ENCODE results near the gene AGMO. TPM values are rescaled to one million over a fixed set of nuclear protein-coding genes. Genes with fewer than 3 reads are reported as not detected.

Gene AGMO
- polyA plus RNA-seq, 2 of the 4 experiments (the other 2 are of a cell fraction): 2.6 to 7.9 TPM

DNA sequence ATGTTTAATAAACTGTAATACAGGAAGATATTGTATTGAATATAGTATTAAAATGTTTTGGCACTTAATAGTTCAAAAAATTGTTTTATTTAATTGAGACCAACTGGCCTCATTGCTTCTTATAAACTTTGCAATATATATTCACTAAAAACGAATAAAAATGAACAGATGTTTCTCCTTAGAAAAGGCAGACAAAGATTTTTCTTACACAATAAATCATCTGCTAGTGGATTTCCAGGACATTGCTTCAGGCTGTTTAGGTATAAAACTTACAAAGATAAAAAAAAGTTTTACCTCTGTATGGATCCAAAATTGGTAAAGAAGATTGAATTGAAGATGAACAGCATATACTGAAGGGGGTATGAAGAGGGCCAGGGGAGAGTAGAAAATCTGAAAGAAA lies 143.6 kb downstream of the AGMO start:
- 10% methylated on average over 1 of the region's 1 CpG for WGBS (ENCODE audit: missing lambda C conversion rate)
- FAIRE-seq: peak; percentile 32
- POLR2A ChIA-PET: no interaction called here

DNA sequence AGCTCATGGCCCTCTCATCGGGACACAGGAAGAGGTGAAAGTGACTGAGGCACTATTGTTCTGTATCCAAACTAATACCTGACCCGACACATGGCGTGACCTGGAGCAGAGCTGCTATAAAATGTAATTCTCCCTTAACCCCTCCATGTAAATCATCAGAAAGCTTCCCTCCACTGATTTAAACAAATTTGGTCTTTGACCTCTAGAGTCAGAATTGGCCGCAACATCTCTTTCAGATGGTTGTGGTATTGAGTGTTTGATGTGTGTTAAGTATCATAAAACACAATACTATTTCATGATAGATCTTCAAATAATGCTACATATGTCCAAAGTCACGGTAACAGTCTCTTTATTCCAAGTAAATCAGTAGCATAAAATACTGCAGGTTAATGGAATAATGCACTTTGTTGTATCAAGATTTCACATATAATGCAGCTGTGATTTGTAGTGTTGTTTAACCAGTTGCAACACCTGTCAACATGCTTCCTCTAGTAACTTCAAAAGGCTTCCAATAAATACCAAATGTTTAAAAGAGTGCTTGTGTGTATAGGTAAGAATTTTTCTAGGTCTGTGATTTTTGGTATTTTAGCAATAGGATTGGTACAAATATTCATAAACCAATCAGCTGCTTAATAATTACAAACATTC lies 144.3 kb downstream of the AGMO start:
- ATAC-seq (no peak), DNase-seq (ENCODE audit: low read depth in 1 of 2, low spot score in 1 of 2) (no peak), FAIRE-seq (peak; percentile 32)
- Histone ChIP-seq H3K4me3 (no peak overlapping the region), H3K9me3 (no peaks in the 10 kb centered on the region), H3K27ac (no peak overlapping the region), H3K4me2 (no peak overlapping the region), H3K4me1 (no peaks in the 10 kb centered on the region)
- CTCF ChIA-PET: no interaction called here
- 62% methylated on average over 5 of the region's 5 CpGs for WGBS (ENCODE audit: missing lambda C conversion rate)
- TF ChIP-seq BHLHE40 (IDR thresholded peaks at IDR 0.05; ENCODE audit: low read depth, low read length) (no peak), MAZ (IDR thresholded peaks at IDR 0.05; ENCODE audit: borderline replicate concordance, low read depth, low read length) (no peak), ZC3H11A (IDR thresholded peaks at IDR 0.05) (no peak), CEBPB (IDR thresholded peaks at IDR 0.05) (no peak), SREBF2 (IDR thresholded peaks at IDR 0.05) (no peak), CHD4 (IDR thresholded peaks at IDR 0.05; ENCODE audit: borderline replicate concordance) (no peak), HOXA7 (CRISPR knock-in tag; IDR thresholded peaks at IDR 0.05) (no peak), USF2 (IDR thresholded peaks at IDR 0.05) (no peak), MAX (IDR thresholded peaks at IDR 0.05) (no peak), EHF (CRISPR knock-in tag; IDR thresholded peaks at IDR 0.05) (no peak), RFX5 (IDR thresholded peaks at IDR 0.05) (no peak)
- POLR2A ChIA-PET: no interaction called here

More for the DNA sequence above, 143.6 kb downstream of the AGMO start:
- Histone ChIP-seq H3K27ac (no peak overlapping the region), H3K4me3 (no peak overlapping the region), H3K9me3 (no peaks in the 10 kb centered on the region), H3K4me2 (no peak overlapping the region), H3K4me1 (no peaks in the 10 kb centered on the region)
- TF ChIP-seq, protein P1, sequence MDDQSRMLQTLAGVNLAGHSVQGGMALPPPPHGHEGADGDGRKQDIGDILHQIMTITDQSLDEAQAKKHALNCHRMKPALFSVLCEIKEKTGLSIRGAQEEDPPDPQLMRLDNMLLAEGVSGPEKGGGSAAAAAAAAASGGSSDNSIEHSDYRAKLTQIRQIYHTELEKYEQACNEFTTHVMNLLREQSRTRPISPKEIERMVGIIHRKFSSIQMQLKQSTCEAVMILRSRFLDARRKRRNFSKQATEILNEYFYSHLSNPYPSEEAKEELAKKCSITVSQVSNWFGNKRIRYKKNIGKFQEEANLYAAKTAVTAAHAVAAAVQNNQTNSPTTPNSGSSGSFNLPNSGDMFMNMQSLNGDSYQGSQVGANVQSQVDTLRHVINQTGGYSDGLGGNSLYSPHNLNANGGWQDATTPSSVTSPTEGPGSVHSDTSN (IDR thresholded peaks at IDR 0.05): no peak
- no peak for TF ChIP-seq ESRRA (IDR thresholded peaks at IDR 0.05; ENCODE audit: borderline replicate concordance, low read length)
- no peak for TF ChIP-seq BHLHE40 (IDR thresholded peaks at IDR 0.05; ENCODE audit: low read depth, low read length)
- TF ChIP-seq EP300 (IDR thresholded peaks at IDR 0.05): no peak
- no peak for TF ChIP-seq HES2 (IDR thresholded peaks at IDR 0.05)
- no peak for TF ChIP-seq NR3C1 (IDR thresholded peaks at IDR 0.05)
- TF ChIP-seq ZNF302 (CRISPR knock-in tag; IDR thresholded peaks at IDR 0.05): no peak
- TF ChIP-seq POLR2A (IDR thresholded peaks at IDR 0.05; ENCODE audit: low read length): no peak
- no peak for TF ChIP-seq SMC3 (IDR thresholded peaks at IDR 0.05)
- TF ChIP-seq MAZ (IDR thresholded peaks at IDR 0.05; ENCODE audit: borderline replicate concordance, low read depth, low read length): no peak
- no peak for TF ChIP-seq HMGXB4 (CRISPR knock-in tag; IDR thresholded peaks at IDR 0.05; ENCODE audit: borderline replicate concordance)
- no peak for DNase-seq (ENCODE audit: low read depth in 1 of 2, low spot score in 1 of 2)
- CTCF ChIA-PET: no interaction called here
- ATAC-seq: no peak

- ChIA-PET CTCF (no interaction called here), POLR2A (no interaction called here)
- FAIRE-seq: no peak
- no peak for ATAC-seq
- H3K4me3 ChIP-seq: no peak overlapping the region
- TF ChIP-seq EHMT2 (IDR thresholded peaks at IDR 0.05; ENCODE audit: low read depth) (no peak), RNF2 (IDR thresholded peaks at IDR 0.05; ENCODE audit: borderline replicate concordance, low read depth) (no peak), EP300 (IDR thresholded peaks at IDR 0.05) (no peak), HDAC2 (IDR thresholded peaks at IDR 0.05) (no peak), BHLHE40 (IDR thresholded peaks at IDR 0.05; ENCODE audit: low read depth, low read length) (no peak)
- TF ChIP-seq, protein P2, sequence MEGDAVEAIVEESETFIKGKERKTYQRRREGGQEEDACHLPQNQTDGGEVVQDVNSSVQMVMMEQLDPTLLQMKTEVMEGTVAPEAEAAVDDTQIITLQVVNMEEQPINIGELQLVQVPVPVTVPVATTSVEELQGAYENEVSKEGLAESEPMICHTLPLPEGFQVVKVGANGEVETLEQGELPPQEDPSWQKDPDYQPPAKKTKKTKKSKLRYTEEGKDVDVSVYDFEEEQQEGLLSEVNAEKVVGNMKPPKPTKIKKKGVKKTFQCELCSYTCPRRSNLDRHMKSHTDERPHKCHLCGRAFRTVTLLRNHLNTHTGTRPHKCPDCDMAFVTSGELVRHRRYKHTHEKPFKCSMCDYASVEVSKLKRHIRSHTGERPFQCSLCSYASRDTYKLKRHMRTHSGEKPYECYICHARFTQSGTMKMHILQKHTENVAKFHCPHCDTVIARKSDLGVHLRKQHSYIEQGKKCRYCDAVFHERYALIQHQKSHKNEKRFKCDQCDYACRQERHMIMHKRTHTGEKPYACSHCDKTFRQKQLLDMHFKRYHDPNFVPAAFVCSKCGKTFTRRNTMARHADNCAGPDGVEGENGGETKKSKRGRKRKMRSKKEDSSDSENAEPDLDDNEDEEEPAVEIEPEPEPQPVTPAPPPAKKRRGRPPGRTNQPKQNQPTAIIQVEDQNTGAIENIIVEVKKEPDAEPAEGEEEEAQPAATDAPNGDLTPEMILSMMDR (IDR thresholded peaks at IDR 0.05): no peak
- WGBS (ENCODE audit: missing lambda C conversion rate): 28% methylated on average over 2 of the region's 2 CpGs
- no peak for DNase-seq (ENCODE audit: low read depth in 1 of 2, low spot score in 1 of 2)
- no peak overlapping the region for H3K4me2 ChIP-seq
- no peak overlapping the region for H3K27ac ChIP-seq
- H3K9me3 ChIP-seq: no peaks in the 10 kb centered on the region
- no peaks in the 10 kb centered on the region for H3K4me1 ChIP-seq
Measured at GRCh38 chr7:15411019-15411418, 150.8 kb downstream of the AGMO start.
